NT2/D1 (cell line): Measurements from ENCODE around the gene SMIM38.

Source experiments
- DNase-seq: peaks from one replicate; pipeline ENCODE4 v3.0.0-alpha.2; 2011; ENCODE audit warnings: low read depth, low spot score
- H3K27me3 ChIP-seq: 2 replicates; pipeline ENCODE4 v1.6.0; 2011; ENCODE audit warnings: mild to moderate bottlenecking; ENCODE audit not compliant: insufficient read length, insufficient read depth
- H3K36me3 ChIP-seq: 2 replicates; pipeline ENCODE4 v1.6.1; 2011; ENCODE audit warnings: mild to moderate bottlenecking, low read length, mixed read lengths; ENCODE audit not compliant: insufficient read depth, insufficient read length
- H3K4me1 ChIP-seq: 2 replicates; pipeline ENCODE4 v1.5.1; 2011; ENCODE audit not compliant: insufficient read depth, insufficient read length
- H3K4me3 ChIP-seq: 2 replicates; pipeline ENCODE4 v1.5.1; 2011; ENCODE audit warnings: low read depth; ENCODE audit not compliant: insufficient read length
- H3K9ac ChIP-seq: 2 replicates; pipeline ENCODE4 v1.6.0; 2011; ENCODE audit warnings: low read depth; ENCODE audit not compliant: insufficient read length
- H3K9me3 ChIP-seq: 2 replicates; pipeline ENCODE4 v1.5.1; 2011; ENCODE audit warnings: mild to moderate bottlenecking, low read length; ENCODE audit not compliant: insufficient read depth
- SUZ12 ChIP-seq: IDR thresholded peaks from 2 replicates; pipeline ENCODE4 v1.6.1; 2011; ENCODE audit not compliant: insufficient read length, insufficient read depth; ENCODE audit errors: extremely low read depth
- YY1 ChIP-seq: IDR thresholded peaks from 2 replicates; pipeline ENCODE4 v1.6.1; 2011; ENCODE audit not compliant: insufficient read length, insufficient read depth
- ZNF274 ChIP-seq: IDR thresholded peaks from 2 replicates; pipeline ENCODE4 v1.6.1; 2011; ENCODE audit warnings: mild to moderate bottlenecking, low read depth, low read length

SMIM38 gene

DNA sequence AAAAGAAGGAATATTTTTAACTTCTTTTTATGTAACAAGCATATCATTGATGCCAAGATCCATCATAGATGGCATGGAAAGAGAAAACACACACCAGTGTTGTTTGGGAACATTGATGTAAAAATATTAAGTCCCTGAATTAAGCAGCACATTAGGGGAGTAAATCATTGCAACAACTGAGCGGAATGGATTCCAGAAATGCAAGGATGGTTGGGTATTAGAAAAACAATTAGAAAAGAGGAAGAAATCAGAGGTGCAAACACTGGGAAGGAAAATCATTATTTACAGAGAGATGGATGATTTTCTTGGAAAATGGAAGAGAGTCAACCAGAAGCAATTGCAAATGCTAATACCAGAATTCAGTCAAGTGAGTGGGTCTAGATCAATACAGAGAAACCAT lies 8.1 kb downstream of the SMIM38 start:
- Histone ChIP-seq H3K4me3 (no peak overlapping the region), H3K27me3 (no peaks in the 10 kb centered on the region), H3K9ac (no peak overlapping the region), H3K9me3 (peaks cover 22% of the 10 kb centered on the region), H3K36me3 (no peaks in the 10 kb centered on the region), H3K4me1 (peaks cover 8% of the 10 kb centered on the region)
- TF ChIP-seq SUZ12 (no peak), ZNF274 (no peak)
- DNase-seq: no peak

DNA sequence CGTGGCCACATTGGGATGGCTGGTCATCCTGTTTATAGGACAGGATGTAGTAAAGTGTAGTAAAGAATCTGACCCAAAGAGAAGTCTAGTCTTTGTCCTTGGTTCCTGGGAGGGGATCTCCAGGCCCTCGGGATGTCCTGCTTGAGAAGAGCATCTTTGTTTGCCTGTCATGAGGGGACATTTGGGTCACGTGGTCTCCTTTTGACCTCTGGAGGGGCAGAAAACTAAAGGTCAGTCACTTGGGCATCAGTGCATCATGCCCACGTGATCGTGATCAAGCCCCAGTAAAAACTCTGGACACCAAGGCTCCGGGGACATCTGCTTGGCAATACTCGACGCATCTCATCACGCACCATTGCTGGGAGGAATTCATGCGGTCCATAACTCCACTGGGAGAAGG lies 9.1 kb downstream of the SMIM38 start:
- Histone ChIP-seq H3K9ac (no peak overlapping the region), H3K9me3 (peaks cover 30% of the 10 kb centered on the region), H3K4me1 (peaks cover 8% of the 10 kb centered on the region), H3K4me3 (no peak overlapping the region), H3K36me3 (no peaks in the 10 kb centered on the region), H3K27me3 (no peaks in the 10 kb centered on the region)
- DNase-seq: no peak
- TF ChIP-seq YY1 (no peak), SUZ12 (no peak), ZNF274 (no peak)

DNA sequence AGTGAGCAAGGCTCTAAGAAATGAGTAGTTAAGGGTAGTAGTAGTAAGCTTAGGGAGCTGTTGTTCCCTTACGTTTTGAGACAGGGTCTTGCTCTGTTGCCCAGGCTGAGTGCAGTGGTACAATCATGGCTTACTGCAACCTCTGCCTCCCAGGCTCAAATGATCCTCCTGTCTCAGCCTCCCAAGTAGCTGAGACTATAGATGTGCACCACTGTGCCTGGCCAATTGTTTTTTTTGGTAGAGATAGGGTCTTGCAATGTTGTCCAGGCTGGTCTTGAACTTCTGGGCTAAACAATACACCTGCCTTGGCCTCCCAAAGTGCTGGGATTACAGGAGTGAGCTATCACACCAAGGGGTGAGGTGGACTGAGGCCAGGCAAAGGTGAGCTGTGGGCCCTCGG lies 10.0 kb downstream of the SMIM38 start:
- no peak for TF ChIP-seq ZNF274
- no peak for TF ChIP-seq YY1
- no peak for TF ChIP-seq SUZ12
- Histone ChIP-seq H3K27me3 (no peaks in the 10 kb centered on the region), H3K9me3 (peaks cover 30% of the 10 kb centered on the region), H3K4me3 (no peak overlapping the region), H3K36me3 (no peaks in the 10 kb centered on the region), H3K4me1 (peaks cover 8% of the 10 kb centered on the region), H3K9ac (peak overlapping the region; percentile 42)
- DNase-seq: no peak

DNA sequence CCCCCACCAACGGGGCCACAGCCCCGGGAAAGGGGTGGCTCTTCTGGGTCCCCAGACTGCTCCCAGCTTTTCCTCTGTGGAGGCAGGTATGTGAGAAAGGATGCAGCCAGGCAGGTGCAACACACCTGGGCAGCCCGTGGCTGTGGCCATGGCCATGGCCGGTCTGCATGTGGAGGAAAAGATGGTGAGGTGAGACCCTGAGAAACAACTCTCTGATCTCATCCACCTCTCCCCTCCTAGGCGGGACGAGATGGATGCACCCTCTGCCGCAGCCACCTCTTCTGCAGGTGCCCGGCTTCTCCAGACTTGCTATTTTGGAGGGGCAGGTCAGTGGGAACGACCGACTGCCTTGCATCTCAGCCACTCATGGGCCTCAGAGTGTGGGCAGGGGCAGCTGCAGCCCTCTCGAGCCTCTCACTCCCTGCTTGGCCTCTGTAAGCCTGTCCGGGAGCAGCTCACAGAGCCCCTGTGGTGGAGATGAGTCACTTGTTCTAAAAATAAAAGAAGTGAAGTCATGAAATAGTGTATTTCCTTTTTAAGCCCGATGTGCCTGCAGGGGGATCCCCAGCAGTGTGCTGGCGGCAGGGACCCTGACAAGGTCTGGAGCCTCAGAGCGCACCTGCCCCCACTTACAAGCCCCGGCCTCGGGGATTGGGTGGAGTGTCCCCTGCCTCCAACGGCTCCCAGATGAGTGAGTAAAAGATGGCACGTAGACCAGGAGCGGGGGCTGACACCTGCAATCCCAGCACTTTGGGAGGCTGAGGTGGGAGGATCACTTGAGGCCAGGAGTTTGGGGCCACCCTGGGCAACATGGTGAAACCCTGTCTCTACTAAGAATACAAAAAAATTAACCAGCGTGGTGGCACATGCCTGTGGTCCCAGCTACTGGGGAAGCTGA lies 10.7 kb downstream of the SMIM38 start:
- TF ChIP-seq ZNF274 (no peak), YY1 (no peak), SUZ12 (no peak)
- no peak overlapping the region for H3K4me3 ChIP-seq
- H3K9me3 ChIP-seq: peaks cover 30% of the 10 kb centered on the region
- H3K4me1 ChIP-seq: peaks cover 8% of the 10 kb centered on the region
- no peaks in the 10 kb centered on the region for H3K27me3 ChIP-seq
- H3K36me3 ChIP-seq: no peaks in the 10 kb centered on the region
- H3K9ac ChIP-seq: peak overlapping the region; percentile 42
- peak; percentile 66 for DNase-seq

DNA sequence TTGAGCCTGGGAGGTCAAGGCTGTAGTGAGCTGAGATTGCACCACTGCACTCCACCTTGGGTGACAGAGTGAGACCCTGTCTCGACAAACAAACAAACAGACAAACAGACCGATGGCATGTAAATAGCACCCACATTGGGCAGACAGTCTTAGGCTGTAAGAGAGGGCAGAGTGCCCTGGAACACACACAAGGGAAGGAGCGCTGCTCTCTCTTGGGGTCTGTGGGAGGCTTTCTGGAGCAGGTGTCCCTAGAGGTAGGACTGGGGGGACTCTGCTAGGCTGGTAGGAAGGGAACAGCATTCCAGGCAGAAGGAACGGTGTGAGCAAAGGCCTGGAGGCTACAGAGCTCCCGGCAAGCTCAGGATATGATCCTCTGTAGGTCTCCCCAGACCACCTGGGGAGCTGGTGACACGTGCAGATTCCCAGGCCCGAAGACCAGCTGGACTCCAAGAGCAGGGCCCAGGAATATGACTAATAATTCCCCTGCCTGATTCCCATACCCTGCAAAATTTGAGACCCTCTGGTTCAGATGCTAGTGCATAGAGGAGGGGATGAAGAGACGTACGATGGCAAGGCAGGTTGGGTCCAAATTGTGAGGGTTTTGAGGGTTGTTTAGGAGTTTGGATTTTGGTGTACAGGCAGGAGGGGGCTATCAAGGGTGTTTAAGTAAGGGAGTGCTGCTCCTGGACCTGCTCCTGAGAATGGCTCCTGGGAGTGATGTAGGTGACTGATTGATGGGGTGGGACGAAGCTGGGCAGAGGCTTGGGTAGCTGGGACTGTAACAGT lies 11.6 kb downstream of the SMIM38 start:
- H3K4me3 ChIP-seq: no peak overlapping the region

DNA sequence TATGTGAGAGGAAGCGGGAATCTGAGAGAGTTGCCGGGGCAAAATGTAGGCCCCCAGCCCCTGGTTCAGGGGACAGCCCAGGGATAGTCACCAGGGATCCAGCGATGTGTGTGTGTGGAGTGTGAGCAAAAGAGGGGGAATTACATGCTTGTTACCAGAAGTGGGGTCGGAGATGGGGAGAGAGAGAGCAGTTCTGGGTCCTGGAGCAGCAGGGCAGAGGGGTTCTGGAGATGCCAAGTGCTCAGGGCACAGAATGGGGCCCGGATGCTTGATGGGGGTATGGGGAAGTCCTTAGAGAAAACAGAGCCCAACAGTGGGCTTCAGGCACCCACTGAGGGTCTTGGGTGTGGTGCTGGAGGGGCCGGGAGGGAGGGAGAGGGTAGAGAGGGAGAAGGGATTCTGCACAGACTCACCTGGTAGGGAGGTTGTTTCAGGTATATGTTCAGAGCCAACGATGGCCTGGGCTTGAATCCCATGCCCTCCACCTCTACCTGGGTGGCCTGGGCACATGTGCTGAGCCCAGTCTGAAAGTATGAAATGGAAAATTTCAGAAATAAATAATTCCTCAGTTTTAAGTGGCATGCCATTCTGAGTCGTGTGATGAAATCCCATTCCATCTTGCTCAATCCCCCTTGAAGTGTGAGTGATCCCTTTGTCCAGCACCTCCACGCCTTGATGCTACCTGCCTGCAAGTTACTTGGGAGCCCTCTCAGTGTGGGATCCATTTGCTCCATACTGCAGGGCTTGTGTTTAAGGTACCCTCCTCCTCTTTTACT lies 12.4 kb downstream of the SMIM38 start:
- Histone ChIP-seq H3K27me3 (no peaks in the 10 kb centered on the region), H3K4me3 (no peak overlapping the region), H3K4me1 (peaks cover 8% of the 10 kb centered on the region), H3K36me3 (no peaks in the 10 kb centered on the region), H3K9ac (no peak overlapping the region), H3K9me3 (peaks cover 24% of the 10 kb centered on the region)
- no peak for DNase-seq
- no peak for TF ChIP-seq YY1
- no peak for TF ChIP-seq ZNF274
- no peak for TF ChIP-seq SUZ12

More for the DNA sequence above, 11.6 kb downstream of the SMIM38 start:
- Histone ChIP-seq H3K9ac (no peak overlapping the region), H3K36me3 (no peaks in the 10 kb centered on the region), H3K27me3 (no peaks in the 10 kb centered on the region), H3K9me3 (peaks cover 30% of the 10 kb centered on the region), H3K4me1 (peaks cover 8% of the 10 kb centered on the region)
- TF ChIP-seq YY1 (no peak), SUZ12 (no peak), ZNF274 (no peak)
- no peak for DNase-seq

DNA sequence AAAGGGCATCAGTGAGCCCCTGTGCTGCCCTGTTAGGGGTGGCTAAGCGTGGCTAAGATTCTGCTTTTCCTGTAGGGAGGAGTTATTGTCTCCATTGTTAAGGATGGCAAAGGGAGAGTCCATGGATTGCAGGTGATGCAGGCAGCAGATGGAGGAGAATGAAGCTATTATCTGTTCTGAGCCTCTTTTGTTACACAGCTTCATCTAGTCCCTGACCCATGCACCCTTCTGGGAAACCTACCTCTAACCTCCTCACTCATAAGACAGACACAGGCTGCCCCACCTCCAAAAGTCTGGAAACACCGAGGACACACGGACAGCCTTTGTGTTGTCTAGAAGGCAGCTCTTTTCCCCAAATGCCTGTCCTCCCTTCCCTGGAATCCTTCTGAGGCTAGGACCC lies 13.7 kb downstream of the SMIM38 start:
- H3K27me3 ChIP-seq: no peaks in the 10 kb centered on the region
- H3K36me3 ChIP-seq: no peaks in the 10 kb centered on the region
- H3K4me3 ChIP-seq: no peak overlapping the region
- H3K9me3 ChIP-seq: peaks cover 10% of the 10 kb centered on the region; the same call in 1 of the 2 replicates
- no peak for TF ChIP-seq SUZ12
- TF ChIP-seq ZNF274: no peak
- no peak for TF ChIP-seq YY1
- H3K9ac ChIP-seq: no peak overlapping the region
- no peak for DNase-seq
- H3K4me1 ChIP-seq: peaks cover 8% of the 10 kb centered on the region
